Skeletal muscle tissue (tissue), 4 donors: ENCODE data around the gene NCOA6. TPM values are rescaled to one million over a fixed set of nuclear protein-coding genes. Genes with fewer than 3 reads are reported as not detected.
A peak's percentile ranks its signal among the peaks of the same experiment; 100 is the strongest.

ENCODE experiments used
- H3K27ac ChIP-seq: one replicate; pipeline ENCODE4 v1.7.0; 2013; ENCODE audit warnings: mild to moderate bottlenecking, low read depth, low read length, inconsistent platforms
- H3K27me3 ChIP-seq, 3 donors: one replicate each; pipeline ENCODE4 v1.7.0; 2013; ENCODE audit warnings: low read length in 3 of 3; ENCODE audit not compliant: control insufficient read depth in 3 of 3, insufficient read depth in 3 of 3
- H3K36me3 ChIP-seq, 3 donors: one replicate each; pipeline ENCODE4 v1.7.0; 2013; ENCODE audit warnings: low read length in 3 of 3; ENCODE audit not compliant: control insufficient read depth in 3 of 3, insufficient read depth in 3 of 3
- H3K4me1 ChIP-seq, 3 donors: one replicate each; pipeline ENCODE4 v1.7.0; 2013; ENCODE audit warnings: low read length in 3 of 3, mild to moderate bottlenecking in 3 of 3; ENCODE audit not compliant: control insufficient read depth in 3 of 3, insufficient read depth in 3 of 3
- H3K4me3 ChIP-seq, 3 donors: one replicate each; pipeline ENCODE4 v1.7.0; 2013; ENCODE audit warnings: low read length in 3 of 3
- H3K9ac ChIP-seq, 3 donors: one replicate each; pipeline ENCODE4 v1.7.0; 2013; ENCODE audit warnings: low read length in 3 of 3, mild to moderate bottlenecking in 3 of 3, moderate library complexity in 2 of 3, low read depth in 1 of 3
- H3K9me3 ChIP-seq, 3 donors: one replicate each; pipeline ENCODE4 v1.7.0; 2013; ENCODE audit warnings: low read length in 3 of 3; ENCODE audit not compliant: control insufficient read depth in 3 of 3
- total RNA-seq: library from RNA; depleted of rRNA; stranded (reverse); fragments of >200 nt; gene quantifications from one replicate; pipeline ENCODE4 v1.2.3, GENCODE V29; 2014
- donor health status: Osteomylitis.

Gene NCOA6
- total RNA-seq, 1 donor from 2014 or later = 14.6 TPM

GRCh38 chr20:34862724-34863123, 37.3 kb upstream of the NCOA6 start:
- Histone ChIP-seq H3K27me3 (no peaks in the 10 kb centered on the region), H3K36me3 (peaks cover 3 to 10% (median 3%) of the 10 kb centered on the region in 3 donors), H3K27ac (no peak overlapping the region), H3K4me3 (peak overlapping the region in 2 of 3 donors; percentile 29 to 35), H3K4me1 (peaks cover 24 to 32% (median 31%) of the 10 kb centered on the region in 3 donors), H3K9ac (peak overlapping the region in 2 of 3 donors; percentile 20 to 34), H3K9me3 (no peaks in the 10 kb centered on the region)

GRCh38 chr20:34861386-34862084, 36.1 kb upstream of the NCOA6 start:
- Histone ChIP-seq H3K9me3 (no peaks in the 10 kb centered on the region), H3K36me3 (peaks cover 7 to 17% (median 8%) of the 10 kb centered on the region in 3 donors), H3K27ac (no peak overlapping the region), H3K9ac (peak overlapping the region in 2 of 3 donors; percentile 34 to 57), H3K4me1 (peaks cover 24 to 32% (median 31%) of the 10 kb centered on the region in 3 donors), H3K27me3 (no peaks in the 10 kb centered on the region), H3K4me3 (peak overlapping the region in 2 of 3 donors; percentile 38 to 66)

GRCh38 chr20:34859826-34860545, 34.5 kb upstream of the NCOA6 start:
- Histone ChIP-seq H3K4me3 (no peak overlapping the region), H3K9ac (no peak overlapping the region), H3K4me1 (peaks cover 24 to 31% (median 31%) of the 10 kb centered on the region in 3 donors), H3K27me3 (no peaks in the 10 kb centered on the region), H3K27ac (no peak overlapping the region), H3K9me3 (no peaks in the 10 kb centered on the region), H3K36me3 (peaks cover 13 to 23% (median 21%) of the 10 kb centered on the region in 3 donors)

DNA sequence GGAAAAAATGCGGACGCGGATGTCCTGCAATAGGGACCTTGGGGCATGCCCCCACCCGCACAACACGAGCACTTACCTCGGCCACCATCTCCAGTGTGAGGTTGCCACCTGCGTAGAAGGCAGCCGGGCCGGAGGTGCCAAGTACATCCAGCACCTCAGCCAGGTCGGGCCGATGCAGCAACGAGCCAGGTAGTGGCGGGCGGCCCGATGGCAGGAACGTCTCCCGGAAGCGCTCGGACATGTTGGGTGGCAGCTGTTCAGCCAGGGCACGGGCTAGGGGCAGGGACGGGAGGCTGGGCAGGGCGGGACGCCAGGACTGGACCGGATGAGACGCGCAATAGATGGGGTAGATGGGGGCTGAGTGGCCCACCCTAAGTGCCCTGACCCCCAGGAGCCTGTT, 33.9 kb upstream of the NCOA6 start:
- Histone ChIP-seq H3K36me3 (peaks cover 18 to 28% (median 27%) of the 10 kb centered on the region in 3 donors), H3K9me3 (no peaks in the 10 kb centered on the region), H3K27ac (no peak overlapping the region), H3K4me1 (peaks cover 24 to 26% (median 25%) of the 10 kb centered on the region in 3 donors), H3K9ac (no peak overlapping the region), H3K4me3 (no peak overlapping the region), H3K27me3 (no peaks in the 10 kb centered on the region)

- Histone ChIP-seq H3K4me1 (no peaks in the 10 kb centered on the region), H3K27me3 (no peaks in the 10 kb centered on the region), H3K9me3 (no peaks in the 10 kb centered on the region), H3K27ac (no peak overlapping the region), H3K4me3 (no peak overlapping the region), H3K36me3 (peaks cover 49 to 62% (median 50%) of the 10 kb centered on the region in 3 donors), H3K9ac (no peak overlapping the region)
These were observed 26.8 kb upstream of the NCOA6 start for GRCh38 chr20:34852298-34852697.

GRCh38 chr20:34850969-34851368, 25.5 kb upstream of the NCOA6 start:
- Histone ChIP-seq H3K36me3 (peaks cover 39 to 55% (median 51%) of the 10 kb centered on the region in 3 donors), H3K27ac (no peak overlapping the region), H3K27me3 (no peaks in the 10 kb centered on the region), H3K9me3 (no peaks in the 10 kb centered on the region), H3K4me3 (no peak overlapping the region), H3K9ac (no peak overlapping the region), H3K4me1 (no peaks in the 10 kb centered on the region)

GRCh38 chr20:34849778-34850177, 24.3 kb upstream of the NCOA6 start:
- Histone ChIP-seq H3K36me3 (peaks cover 36 to 51% (median 49%) of the 10 kb centered on the region in 3 donors), H3K4me3 (no peak overlapping the region), H3K9ac (no peak overlapping the region), H3K9me3 (no peaks in the 10 kb centered on the region), H3K4me1 (no peaks in the 10 kb centered on the region), H3K27me3 (no peaks in the 10 kb centered on the region), H3K27ac (no peak overlapping the region)

- H3K27ac ChIP-seq = no peak overlapping the region
- H3K27me3 ChIP-seq = no peaks in the 10 kb centered on the region
- no peak overlapping the region for H3K9ac ChIP-seq
- no peak overlapping the region for H3K4me3 ChIP-seq
- no peaks in the 10 kb centered on the region for H3K9me3 ChIP-seq
- H3K36me3 ChIP-seq = peaks cover 29 to 45% (median 42%) of the 10 kb centered on the region in 3 donors
- no peaks in the 10 kb centered on the region for H3K4me1 ChIP-seq
These were observed 23.1 kb upstream of the NCOA6 start for GRCh38 chr20:34848597-34848996.

DNA sequence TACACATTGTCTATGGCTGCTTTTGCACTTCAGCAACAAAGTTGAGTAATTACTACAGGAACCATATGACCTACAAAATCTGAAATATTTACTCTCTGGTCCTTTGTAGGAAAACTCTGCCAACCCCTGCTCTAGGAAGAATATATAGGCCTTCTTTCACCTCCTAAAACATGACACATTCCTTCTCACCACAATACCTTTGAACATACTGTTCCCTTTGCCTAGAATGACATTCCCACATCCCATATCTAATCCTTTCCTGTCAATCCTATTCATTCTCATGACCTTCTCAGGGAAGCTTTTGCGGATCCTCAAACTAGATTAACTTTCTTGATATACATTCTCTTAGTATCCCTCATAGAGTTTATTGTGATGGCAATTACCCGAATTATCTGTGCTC, 18.0 kb upstream of the NCOA6 start:
- H3K36me3 ChIP-seq = peaks cover 4 to 16% (median 13%) of the 10 kb centered on the region in 3 donors
- H3K9me3 ChIP-seq = no peaks in the 10 kb centered on the region
- no peak overlapping the region for H3K27ac ChIP-seq
- no peaks in the 10 kb centered on the region for H3K27me3 ChIP-seq
- H3K4me3 ChIP-seq = no peak overlapping the region
- no peak overlapping the region for H3K9ac ChIP-seq
- H3K4me1 ChIP-seq = no peaks in the 10 kb centered on the region

DNA sequence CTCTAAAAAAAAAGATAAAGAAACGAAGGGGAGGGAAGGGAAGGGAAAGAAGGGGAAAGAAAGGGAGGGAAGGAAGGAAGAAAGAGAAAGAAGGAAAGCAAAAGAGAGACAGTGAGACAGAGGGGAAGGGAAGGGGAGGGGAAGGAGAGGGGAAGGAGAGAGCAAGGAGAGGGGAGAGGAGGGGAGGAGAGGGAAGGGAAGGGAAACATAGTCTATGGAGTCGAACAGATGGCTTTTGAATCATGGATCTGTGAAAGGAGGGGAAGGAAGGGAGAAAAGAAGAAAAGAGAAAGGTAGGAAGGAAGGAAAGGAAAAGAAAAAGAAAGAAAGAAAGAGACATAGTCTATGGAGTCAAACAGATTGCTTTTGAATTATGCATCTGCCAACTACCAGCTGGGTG, 16.7 kb upstream of the NCOA6 start:
- H3K9me3 ChIP-seq = no peaks in the 10 kb centered on the region
- peaks cover 2 to 10% (median 8%) of the 10 kb centered on the region in 3 donors for H3K36me3 ChIP-seq
- no peak overlapping the region for H3K27ac ChIP-seq
- H3K9ac ChIP-seq = no peak overlapping the region
- no peaks in the 10 kb centered on the region for H3K4me1 ChIP-seq
- H3K4me3 ChIP-seq = no peak overlapping the region
- no peaks in the 10 kb centered on the region for H3K27me3 ChIP-seq
